Heart right ventricle (tissue), 16 donors: ENCODE results near the gene PDHB. TPM values are rescaled to one million over a fixed set of nuclear protein-coding genes. Genes with fewer than 3 reads are reported as not detected.

Source experiments
- ATAC-seq, 8 donors: fragments of 200-7000 bp; cut with Tn5 transposase; one replicate each; pipeline ENCODE4 v1.9.1; 2020; ENCODE audit warnings: mild to moderate bottlenecking in 8 of 8, moderate library complexity in 8 of 8, moderate number of reproducible peaks in 1 of 8
- DNase-seq, 2 donors: peaks; one replicate each; pipeline ENCODE4 v3.0.0-alpha.2; 2020
- H3K27ac ChIP-seq, 10 donors: fragments of 200-600 bp; sonication (generic) in 2 of 10; one replicate each; pipeline versions ENCODE4 v1.5.0 to v1.8.0; 2020 to 2022; ENCODE audit warnings: mild to moderate bottlenecking in 3 of 10
- H3K27me3 ChIP-seq, 7 donors: fragments of 200-600 bp; one replicate each; pipeline ENCODE4 v1.8.0; 2021 to 2022; ENCODE audit warnings: mild to moderate bottlenecking in 2 of 7
- H3K36me3 ChIP-seq, 9 donors: fragments of 200-600 bp; sonication (generic) in 1 of 9; one replicate each; pipeline versions ENCODE4 v1.5.0 to v1.8.0; 2020 to 2022; ENCODE audit warnings: mild to moderate bottlenecking in 2 of 9
- H3K4me1 ChIP-seq, 9 donors: fragments of 200-600 bp; sonication (generic) in 1 of 9; one replicate each; pipeline versions ENCODE4 v1.5.0 to v1.8.0; 2020 to 2022; ENCODE audit warnings: mild to moderate bottlenecking in 4 of 9
- H3K4me3 ChIP-seq, 10 donors: fragments of 200-600 bp; sonication (generic) in 2 of 10; one replicate each; pipeline versions ENCODE4 v1.5.0 to v1.8.0; 2020 to 2022; ENCODE audit warnings: mild to moderate bottlenecking in 7 of 10, moderate library complexity in 2 of 10
- H3K9me3 ChIP-seq, 11 donors: fragments of 200-600 bp in 10 of 11; sonication (generic) in 2 of 11; one replicate each; pipeline versions ENCODE4 v1.5.0 to v1.8.0; 2013 to 2022; ENCODE audit warnings: mild to moderate bottlenecking in 2 of 11, control low read depth in 1 of 11, moderate library complexity in 1 of 11
- CTCF ChIP-seq, 9 donors: fragments of 200-600 bp; sonication (generic) in 2 of 9; IDR thresholded peaks; one replicate each; pipeline versions ENCODE4 v1.5.0 to v1.8.0; 2021 to 2022; ENCODE audit warnings: antibody characterized with exemption in 9 of 9, mild to moderate bottlenecking in 5 of 9, moderate library complexity in 1 of 9
- WGBS, 2 donors: extraction: QIAGEN DNeasy Blood & Tissue Kit; methylation state at CpG; one replicate each; pipeline ENCODE4 v1.1.7; 2013; ENCODE audit warnings: inconsistent platforms in 1 of 2; 5-methylcytosine and 5-hydroxymethylcytosine counted together
- intact Hi-C, 10 donors: fragments of 100-400 bp; cut with DNase I; formaldehyde crosslinking; loops; one replicate each; pipeline versions ENCODE4 v1.11.1 to v1.14.2; 2022
- polyA plus RNA-seq, 2 donors: library from polyadenylated mRNA; stranded (reverse); fragments of 200-250 nt; gene quantifications; one replicate each; pipeline ENCODE4 v1.2.3, GENCODE V29; 2013
- total RNA-seq, 10 donors: library from RNA; stranded (reverse); fragmentation: NEBNext Ultra II Directional in 3 of 10; extraction: Animal tissue kit (Norgen Biotek cat#: 25700) in 3 of 10; gene quantifications; one replicate each; pipeline versions ENCODE4 v1.2.1 to v1.2.4, GENCODE V29; 2021 to 2023
- donor health status: Arrhythmogenic right ventricular cardiomyopathy.
- donor health status: ischemic (EF 13 %, LVEDD 7.1; RV severe dilation, severe dysfunction).
- donor health status: healthy with polysubstance abuse.
- donor health status: DM: no; HTN: yes; CAD: no.
- donor health status: DM: no; HTN: no; CAD: no.
- donor health status: ischemic (EF 25% LVEDD 6.9; RV normal size, moderate dysfunction).
- donor health status: ischemic (EF 25% LVEDD 5.7; RV mildly dilated, moderate dysfunction).
- donor health status: healthy.
- donor health status: DM: yes; HTN: yes; CAD: no.
- donor health status: Ischemic cardiomyopathy.
- donor health status: ischemic (EF 35%, LVEDD 5.7; RV mildly dilated, moderate dysfunction).
- donor health status: nonischemic (EF 11% LVEDD 7.7; RV severe dilation, severe dysfunction).
- donor health status: DM: yes; HTN: yes; CAD: no.
- donor health status: PGD.
- donor health status: ischemic (EF 29% LVEDD 5.4; RV normal size, mild dysfunction).
- donor health status: nonischemic (EF 23%, LVEDD 6.1; RV moderate dilation, normal function).

Gene PDHB
- total and polyA plus RNA-seq, 12 donors, result 140 to 255 (median 213) TPM

- intact Hi-C loops, result loop anchor here in 3 of 10 donors (2.0 to 10.0 kb wide), 2 partner anchors 19 to 45 kb away; partner anchors contain the start of gene PXK (in 2 of the 3)
- DNase-seq (no peak), ATAC-seq (no peak)
- Histone ChIP-seq H3K27me3 (no peaks in the 10 kb centered on the region), H3K27ac (no peak overlapping the region), H3K36me3 (peaks cover 0 to 20% (median 7%) of the 10 kb centered on the region in 9 donors), H3K4me3 (no peak overlapping the region), H3K4me1 (peaks cover 0 to 9% (median 3%) of the 10 kb centered on the region in 9 donors), H3K9me3 (no peaks in the 10 kb centered on the region)
- WGBS, 2 donors, result 87 to 96% methylated on average over 4 of the region's 4 CpGs
- no peak for TF ChIP-seq CTCF (IDR thresholded peaks at IDR 0.05)
These were observed 54.1 kb downstream of the PDHB start for GRCh38 chr3:58379351-58380073.

GRCh38 chr3:58377750-58378149 lies 55.9 kb downstream of the PDHB start:
- no peak for DNase-seq
- peaks cover 0 to 13% (median 3%) of the 10 kb centered on the region in 9 donors for H3K36me3 ChIP-seq
- no peak overlapping the region for H3K4me3 ChIP-seq
- ATAC-seq, result no peak
- no peak for TF ChIP-seq CTCF (IDR thresholded peaks at IDR 0.05)
- H3K27me3 ChIP-seq, result no peaks in the 10 kb centered on the region
- 82 to 84% methylated on average over 4 of the region's 4 CpGs for WGBS, 2 donors
- no peak overlapping the region for H3K27ac ChIP-seq
- intact Hi-C loops, result loop anchor here in 1 of 10 donors (2.0 kb wide), 1 partner anchor 21 kb away; no protein-coding TSS in a partner anchor
- no peaks in the 10 kb centered on the region for H3K9me3 ChIP-seq
- H3K4me1 ChIP-seq, result no peaks in the 10 kb centered on the region

Other genes starting within 250 kb of the PDHB start
- gene DNASE1L3, start 222.9 kb downstream of the PDHB start, total RNA-seq, result 1 to 10 TPM; 1.2 to 4.6 (median 2.4) TPM
- gene DNASE1L3, start 222.9 kb downstream of the PDHB start, polyA plus RNA-seq, result 1 to 10 TPM; 2.3 to 3.1 TPM
- 10 to 100 TPM in 2 of 10 donors, 1 to 10 TPM in 8; 3.1 to 11.6 (median 6.3) TPM for gene ABHD6, start 196.0 kb downstream of the PDHB start, total RNA-seq
- 1 to 10 TPM; 5.5 to 7.0 TPM for gene ABHD6, start 196.0 kb downstream of the PDHB start, polyA plus RNA-seq
- 10 to 100 TPM; 19.9 to 34.4 (median 24.3) TPM for gene RPP14, start 127.6 kb downstream of the PDHB start, total RNA-seq
- 10 to 100 TPM; 12.5 to 23.2 TPM for gene RPP14, start 127.6 kb downstream of the PDHB start, polyA plus RNA-seq
- gene HTD2, start 127.3 kb downstream of the PDHB start, total RNA-seq, result 10 to 100 TPM; 11.2 to 19.5 (median 13.1) TPM
- 1 to 10 TPM; 2.4 to 9.0 TPM for gene HTD2, start 127.3 kb downstream of the PDHB start, polyA plus RNA-seq
- 10 to 100 TPM in 7 of 10 donors, 1 to 10 TPM in 3; 7.9 to 16.3 (median 11.7) TPM for gene PXK, start 100.9 kb downstream of the PDHB start, total RNA-seq
- 1 to 10 TPM; 5.6 to 7.9 TPM for gene PXK, start 100.9 kb downstream of the PDHB start, polyA plus RNA-seq
- 1 to 10 TPM; 3.6 to 8.9 (median 7.2) TPM for gene KCTD6, start 58.3 kb upstream of the PDHB start, total RNA-seq
- gene KCTD6, start 58.3 kb upstream of the PDHB start, polyA plus RNA-seq, result 10 to 100 TPM in 1 of 2 donors, 1 to 10 TPM in 1; 6.9 to 12.7 TPM
- 10 to 100 TPM; 30.1 to 46.4 (median 34.9) TPM for gene ACOX2, start 103.4 kb upstream of the PDHB start, total RNA-seq
- 10 to 100 TPM in 1 of 2 donors, 1 to 10 TPM in 1; 7.6 to 64.9 TPM for gene ACOX2, start 103.4 kb upstream of the PDHB start, polyA plus RNA-seq
- 100 to 1,000 TPM in 1 of 10 donors, 10 to 100 TPM in 9; 18.3 to 149 (median 54.3) TPM for gene FAM107A, start 143.6 kb upstream of the PDHB start, total RNA-seq
- 10 to 100 TPM; 47.7 to 63.4 TPM for gene FAM107A, start 143.6 kb upstream of the PDHB start, polyA plus RNA-seq
- gene FAM3D, start 232.9 kb upstream of the PDHB start, total RNA-seq, result not detected
- under 1 TPM; 0.07 to 0.37 TPM for gene FAM3D, start 232.9 kb upstream of the PDHB start, polyA plus RNA-seq